HG02840 (cell line): ENCODE results near the gene LRRC4B.
"Not testable (repeated sequence)": the region's sequence is repeated elsewhere in the genome, so short reads cannot be mapped to it uniquely, and the experiment has no call there.

ENCODE experiments used
- ATAC-seq: cut with Tn5 transposase; IDR thresholded peaks from one replicate; pipeline ENCODE4 v1.9.1; 2021; ENCODE audit warnings: mild to moderate bottlenecking, moderate library complexity, moderate number of reproducible peaks; ENCODE audit not compliant: unreplicated experiment, low FRiP score

The LRRC4B gene, protein sequence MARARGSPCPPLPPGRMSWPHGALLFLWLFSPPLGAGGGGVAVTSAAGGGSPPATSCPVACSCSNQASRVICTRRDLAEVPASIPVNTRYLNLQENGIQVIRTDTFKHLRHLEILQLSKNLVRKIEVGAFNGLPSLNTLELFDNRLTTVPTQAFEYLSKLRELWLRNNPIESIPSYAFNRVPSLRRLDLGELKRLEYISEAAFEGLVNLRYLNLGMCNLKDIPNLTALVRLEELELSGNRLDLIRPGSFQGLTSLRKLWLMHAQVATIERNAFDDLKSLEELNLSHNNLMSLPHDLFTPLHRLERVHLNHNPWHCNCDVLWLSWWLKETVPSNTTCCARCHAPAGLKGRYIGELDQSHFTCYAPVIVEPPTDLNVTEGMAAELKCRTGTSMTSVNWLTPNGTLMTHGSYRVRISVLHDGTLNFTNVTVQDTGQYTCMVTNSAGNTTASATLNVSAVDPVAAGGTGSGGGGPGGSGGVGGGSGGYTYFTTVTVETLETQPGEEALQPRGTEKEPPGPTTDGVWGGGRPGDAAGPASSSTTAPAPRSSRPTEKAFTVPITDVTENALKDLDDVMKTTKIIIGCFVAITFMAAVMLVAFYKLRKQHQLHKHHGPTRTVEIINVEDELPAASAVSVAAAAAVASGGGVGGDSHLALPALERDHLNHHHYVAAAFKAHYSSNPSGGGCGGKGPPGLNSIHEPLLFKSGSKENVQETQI

DNA sequence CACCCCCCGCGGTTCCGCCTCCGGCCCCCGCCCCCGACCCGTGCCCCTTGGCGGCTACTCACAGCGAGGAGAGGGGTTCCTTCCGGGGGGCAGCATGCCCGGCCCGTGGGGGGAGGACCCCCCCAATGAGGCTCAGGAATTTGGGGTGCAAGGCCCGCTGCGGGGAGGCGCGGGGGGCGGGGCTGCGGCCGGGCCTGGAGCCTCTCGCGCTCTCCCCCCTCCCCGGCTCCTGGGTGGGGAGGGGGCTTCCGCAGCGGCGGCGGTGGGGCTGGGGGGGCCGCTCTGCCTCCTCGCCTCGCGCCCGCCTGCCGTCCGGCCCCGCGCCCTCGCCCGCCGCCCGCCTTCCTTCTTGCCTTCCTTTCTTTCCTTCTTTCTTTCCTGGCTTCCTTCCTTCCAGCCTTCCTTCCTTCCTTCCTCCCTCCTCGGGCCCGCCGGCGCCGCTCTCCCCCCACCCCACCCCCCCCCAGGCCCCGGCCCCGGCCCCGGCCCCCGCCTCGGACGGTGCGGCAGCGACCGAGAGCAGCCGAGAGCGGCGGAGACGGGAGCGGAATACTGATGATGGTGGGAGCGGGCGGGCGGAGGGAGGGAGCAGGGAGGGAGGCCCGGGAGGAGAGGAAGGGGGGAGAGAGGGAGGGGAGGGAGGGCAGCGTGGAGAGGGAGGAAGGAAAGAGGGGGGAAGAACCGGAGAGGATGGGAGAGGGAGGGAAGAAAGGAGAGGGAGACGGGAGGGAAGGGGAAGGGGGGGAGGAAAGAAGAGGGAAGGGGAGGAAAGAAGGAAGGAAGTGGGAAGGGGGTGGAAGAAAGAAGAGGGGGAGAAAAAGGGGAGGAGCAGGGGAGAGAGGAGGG is at the start of gene LRRC4B:
TSS of gene LRRC4B (minus strand) at position 554 of the 846 bp plus-strand sequence. CDS start 19,597 bp downstream, outside the sequence.
- ATAC-seq, result no peak

DNA sequence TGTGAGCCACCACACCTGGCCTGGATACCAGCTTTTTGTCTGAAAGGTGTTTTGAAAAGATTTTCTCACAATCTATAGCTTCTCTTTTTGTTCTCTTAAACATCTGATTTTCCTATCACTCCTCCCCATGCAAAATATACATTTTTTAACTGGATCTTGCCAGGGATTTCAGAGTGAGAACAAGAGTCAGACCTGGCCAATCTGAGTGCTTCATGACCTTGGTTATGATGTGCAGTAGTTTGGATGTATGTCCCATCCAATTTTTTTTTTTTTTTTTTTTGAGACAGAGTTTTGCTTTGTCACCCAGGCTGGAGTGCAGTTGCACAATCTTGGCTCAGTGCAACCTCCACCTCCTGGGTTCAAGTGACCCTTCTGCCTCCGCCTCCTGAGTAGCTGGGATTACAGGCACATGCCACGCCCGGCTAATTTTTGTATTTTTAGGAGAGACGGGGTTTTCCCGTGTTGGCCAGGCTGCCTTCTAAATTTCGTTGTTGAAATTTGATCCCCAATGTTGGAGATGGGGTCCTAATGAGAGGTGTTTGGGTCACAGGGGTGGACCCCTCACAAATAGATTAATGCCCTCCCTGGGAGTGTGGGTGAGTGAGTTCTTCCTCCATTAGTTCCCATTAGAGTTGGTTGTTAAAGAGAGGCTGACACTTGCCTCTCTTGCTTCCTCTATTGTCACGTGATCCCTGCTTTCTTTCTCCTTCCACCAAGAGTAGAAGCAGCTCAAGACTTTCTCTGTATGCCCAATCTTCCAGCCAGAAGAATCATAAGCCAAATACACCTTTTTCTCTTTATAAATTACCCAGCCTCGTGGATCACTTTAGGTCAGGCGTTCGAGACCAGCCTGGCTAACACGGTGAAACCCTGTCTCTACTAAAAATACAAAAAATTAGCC is 44.5 kb upstream of the LRRC4B start:
- ATAC-seq, result not testable (repeated sequence)

DNA sequence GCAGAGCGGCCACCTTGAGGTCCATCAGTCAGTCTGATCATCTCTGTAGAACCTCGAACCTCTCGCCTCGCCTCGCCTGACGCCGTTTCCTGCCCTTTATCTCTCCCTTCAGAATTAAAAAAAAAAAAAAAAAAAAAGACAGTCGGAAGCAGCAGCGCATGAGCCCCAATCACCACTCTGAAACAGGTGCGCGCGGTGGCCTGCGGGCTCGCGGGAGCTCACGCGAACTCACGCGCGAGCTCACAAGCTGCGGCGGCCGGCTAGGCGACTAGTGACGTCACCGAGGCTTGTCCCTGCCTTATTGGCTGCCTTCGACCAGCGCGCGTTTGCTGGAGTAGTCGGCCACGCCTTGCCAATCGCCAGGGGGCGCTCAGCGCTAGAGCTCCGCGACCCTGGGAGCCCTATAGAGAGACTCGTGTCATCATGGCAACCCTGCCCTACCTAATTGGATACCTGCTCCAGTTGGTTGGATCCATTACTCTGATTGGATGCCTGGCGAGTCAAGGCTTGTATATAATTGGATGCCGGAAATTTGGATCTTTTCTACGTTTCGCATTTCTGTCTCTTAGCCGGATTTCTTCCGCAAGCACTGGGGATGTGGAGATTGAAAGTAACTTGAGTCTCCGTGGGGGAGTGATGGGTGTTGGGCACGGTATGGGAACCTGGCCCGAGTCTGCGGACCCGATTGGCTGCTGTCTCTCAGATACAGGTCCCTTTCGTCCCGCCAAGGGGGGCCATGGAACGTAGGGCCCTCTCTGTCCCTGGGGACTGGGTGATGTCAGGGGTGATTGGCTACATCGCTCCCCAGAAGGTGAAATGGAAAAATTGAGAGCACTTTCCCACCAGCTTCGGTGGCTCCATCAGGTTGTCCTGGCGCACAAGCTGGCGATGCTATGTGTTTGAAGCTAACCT is 39.9 kb upstream of the LRRC4B start:
- no peak for ATAC-seq

DNA sequence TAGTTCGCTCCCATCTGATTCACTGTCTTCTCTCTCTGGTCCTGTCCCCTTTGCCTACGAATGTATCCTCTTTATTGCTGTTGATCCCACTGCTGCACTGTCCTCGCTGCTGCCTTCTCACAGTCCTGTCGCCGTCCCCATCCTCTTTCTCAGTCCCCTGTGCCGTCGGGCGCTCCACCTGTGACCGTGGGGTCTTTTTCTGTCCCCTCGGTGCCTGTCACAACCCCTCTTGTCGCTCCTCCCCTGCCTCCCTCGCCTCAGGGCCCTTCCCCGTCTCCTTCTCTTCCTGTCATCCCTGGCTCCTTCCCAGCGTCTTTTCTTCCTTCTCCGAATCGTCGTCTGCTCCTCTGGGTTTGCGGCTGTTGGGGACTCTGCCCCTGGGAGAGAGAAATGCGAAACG is 39.2 kb upstream of the LRRC4B start:
- ATAC-seq, result no peak

DNA sequence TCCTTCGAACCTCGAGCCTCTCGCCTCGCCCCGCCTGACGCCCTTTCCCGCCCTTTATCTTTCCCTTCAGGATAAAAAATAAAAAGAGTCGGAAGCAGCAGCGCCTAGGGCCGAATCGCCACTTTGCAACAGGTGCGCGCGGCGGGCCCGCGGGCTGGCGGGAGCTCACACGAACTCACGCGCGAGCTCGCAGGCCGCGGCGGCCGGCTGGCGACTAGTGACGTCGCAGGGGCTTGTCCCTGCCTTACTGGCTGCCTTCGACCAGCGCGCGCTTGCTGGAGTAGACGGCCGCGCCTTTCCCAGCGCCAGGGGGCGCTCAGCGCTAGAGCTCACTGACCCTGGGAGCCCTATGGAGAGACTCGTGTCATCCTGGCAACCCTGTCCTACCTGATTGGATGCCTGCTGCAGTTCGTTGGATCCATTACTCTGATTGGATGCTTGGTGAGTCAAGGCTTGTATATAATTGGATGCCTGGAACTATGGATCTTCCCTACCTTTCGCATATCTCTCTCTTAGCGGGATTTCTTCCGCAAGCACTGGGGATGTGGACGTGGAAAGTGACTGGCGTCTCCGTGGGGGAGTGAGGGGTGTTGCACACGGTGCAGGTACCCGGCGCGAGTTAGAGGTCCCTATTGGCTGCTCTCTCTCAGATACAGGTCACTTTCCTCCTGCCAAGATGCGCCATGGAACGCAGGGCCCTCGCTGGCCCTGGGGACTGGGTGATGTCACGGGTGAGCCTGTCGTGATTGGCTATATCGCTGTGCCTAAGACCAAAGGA is 38.0 kb upstream of the LRRC4B start:
- ATAC-seq, result not testable (repeated sequence)

DNA sequence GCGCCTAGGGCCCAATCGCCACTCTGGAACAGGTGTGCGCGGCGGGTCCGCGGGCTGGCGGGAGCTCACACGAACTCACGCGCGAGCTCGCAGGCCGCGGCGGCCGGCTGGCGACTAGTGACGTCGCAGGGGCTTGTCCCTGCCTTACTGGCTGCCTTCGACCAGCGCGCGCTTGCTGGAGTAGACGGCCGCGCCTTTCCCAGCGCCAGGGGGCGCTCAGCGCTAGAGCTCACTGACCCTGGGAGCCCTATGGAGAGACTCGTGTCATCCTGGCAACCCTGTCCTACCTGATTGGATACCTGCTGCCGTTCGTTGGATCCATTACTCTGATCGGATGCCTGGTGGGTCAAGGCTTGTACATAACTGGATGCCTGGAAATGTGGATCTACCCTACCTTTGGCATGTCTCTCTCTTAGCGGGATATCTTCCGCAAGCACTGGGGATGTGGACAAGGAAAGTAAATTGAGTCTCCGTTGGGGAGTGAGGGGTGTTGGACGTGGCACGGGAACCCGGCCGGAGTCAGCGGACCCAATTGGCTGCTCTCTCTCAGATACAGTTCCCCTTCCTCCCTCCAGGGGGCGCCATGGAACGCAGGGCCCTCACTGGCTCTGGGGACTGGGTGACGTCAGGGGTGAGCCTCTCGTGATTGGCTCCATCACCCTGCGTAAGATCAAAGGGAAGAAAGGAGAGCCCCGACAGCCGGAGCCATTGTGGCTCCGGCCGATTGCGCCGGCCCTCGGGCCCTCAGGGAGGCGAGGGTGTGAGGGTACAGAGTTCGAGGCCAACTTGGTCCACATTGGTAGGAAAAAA is 36.2 kb upstream of the LRRC4B start:
- ATAC-seq, result not testable (repeated sequence)

DNA sequence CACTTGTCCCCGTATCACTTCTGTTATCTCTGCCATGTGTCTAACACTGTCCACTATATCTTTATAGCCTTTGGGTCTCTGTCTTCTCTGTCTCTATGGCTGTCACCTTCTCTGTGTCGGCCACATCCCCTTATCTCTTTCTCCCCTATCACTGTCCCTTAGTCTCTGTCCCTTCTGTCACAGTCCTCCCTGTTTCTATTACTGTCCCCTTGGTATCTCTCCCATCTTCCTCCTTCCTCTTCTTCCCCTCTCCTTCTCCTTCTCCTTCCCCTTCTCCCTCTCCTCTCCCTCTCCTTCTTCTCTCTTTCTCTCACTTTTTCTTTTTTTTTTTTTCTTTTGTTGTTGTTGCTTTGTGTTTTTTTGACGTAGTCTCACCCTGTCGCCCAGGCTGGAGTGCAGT is 34.7 kb upstream of the LRRC4B start:
- ATAC-seq, result no peak

DNA sequence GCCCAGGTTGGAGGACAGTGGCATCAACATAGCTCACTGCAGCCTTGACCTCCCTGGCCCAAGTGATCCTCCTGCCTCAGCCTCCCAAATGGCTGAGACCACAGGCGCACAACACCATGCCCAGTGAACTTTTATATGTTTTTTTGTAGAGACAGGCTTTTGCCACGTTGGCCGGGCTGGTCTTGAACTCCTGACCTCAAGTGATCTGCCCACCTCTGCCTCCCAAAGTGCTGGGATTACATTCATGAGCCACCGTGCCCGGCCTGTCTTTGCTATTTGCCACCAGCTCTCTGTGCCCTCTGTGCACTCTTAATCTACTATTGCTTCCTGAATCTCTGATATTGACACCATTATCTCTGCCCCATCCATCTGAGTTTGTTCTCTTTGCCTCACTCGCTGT is 34.3 kb upstream of the LRRC4B start:
- ATAC-seq, result no peak

DNA sequence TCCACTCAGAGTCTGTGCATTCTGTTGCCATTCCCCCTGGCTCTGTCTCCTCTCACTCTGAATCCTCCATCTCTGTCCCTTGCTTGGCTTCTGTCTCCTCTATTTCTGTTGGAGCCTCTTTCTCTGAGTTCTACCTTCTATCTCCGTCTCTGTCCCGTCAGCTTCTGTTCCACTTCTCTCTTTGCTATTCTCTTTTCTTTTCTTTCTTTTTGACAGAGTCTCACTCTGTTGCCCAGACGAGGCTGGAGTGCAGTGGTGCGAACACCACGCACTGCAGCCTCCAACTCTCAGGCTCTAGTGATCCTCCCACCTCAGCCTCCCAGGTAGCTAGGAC is 33.8 kb upstream of the LRRC4B start:
- ATAC-seq, result no peak

DNA sequence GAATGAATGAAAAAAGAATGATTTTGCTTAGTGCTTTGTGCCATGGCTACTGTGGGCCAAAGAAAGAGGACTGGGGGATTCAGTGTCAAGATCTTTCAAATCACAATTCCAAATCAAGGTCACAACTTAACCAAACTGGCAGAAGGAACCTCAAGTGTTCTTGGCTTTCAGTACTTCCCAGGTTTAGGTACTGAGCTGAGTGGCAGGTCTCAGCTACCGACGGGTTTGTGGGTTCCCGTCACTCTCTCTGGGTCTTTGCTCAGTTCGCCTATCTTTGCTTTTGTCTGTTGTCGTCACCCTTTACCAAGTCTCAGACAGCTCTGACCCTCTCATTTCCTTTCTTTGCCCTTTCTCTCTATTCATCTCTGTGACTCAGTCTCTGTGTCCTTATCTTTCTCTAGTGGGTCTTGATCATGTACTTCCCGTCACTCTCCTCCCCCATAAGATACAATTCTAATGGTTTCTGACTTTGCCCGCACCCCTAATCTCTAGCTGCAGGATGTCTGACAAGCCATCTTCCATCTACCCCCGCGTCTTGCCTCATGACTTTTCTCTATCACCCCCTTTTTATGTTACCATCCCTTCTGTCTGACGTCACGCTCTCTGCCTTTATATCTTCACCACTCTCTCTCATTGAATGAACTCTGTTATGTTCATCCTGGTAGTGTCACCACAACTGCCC is 33.3 kb upstream of the LRRC4B start:
- no peak for ATAC-seq

DNA sequence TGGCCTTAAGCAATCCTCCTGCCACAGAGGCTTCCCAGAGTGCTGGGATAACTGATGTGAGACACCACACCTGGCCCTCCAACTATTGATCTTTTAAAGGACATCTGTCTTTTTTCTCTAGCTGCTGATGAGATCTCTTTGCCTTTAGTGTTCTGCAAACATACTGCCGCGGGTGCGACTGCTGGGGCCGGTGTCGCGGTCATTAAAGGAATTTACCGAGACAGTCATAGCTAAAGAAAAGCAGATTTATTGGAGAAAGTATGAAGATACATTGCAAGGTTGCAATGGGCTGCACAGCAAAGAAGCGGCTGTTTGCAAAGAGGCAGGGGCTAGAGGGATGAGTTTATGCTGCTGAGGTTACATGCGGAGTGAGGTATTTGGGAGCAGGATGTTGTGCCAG is 31.2 kb upstream of the LRRC4B start:
- ATAC-seq, result no peak

DNA sequence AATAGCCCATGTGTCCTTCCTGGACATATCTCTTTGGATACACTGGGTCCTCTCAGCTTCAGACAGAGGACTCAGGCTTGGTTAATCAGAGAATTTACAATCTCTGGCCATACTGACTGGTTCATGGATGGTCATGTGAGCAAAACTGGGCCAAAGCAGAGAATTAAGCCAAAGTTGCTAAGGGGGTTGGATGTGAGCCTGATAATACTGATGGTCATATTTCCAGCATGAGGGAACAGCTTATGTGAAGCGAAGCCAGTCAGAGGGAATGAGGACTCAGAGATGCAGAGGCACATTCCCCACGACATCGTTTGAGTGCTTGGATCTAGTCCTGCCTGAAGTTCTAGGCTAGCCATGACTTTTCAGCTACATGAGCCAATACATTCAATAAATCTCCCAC is 22.0 kb upstream of the LRRC4B start:
- no peak for ATAC-seq

DNA sequence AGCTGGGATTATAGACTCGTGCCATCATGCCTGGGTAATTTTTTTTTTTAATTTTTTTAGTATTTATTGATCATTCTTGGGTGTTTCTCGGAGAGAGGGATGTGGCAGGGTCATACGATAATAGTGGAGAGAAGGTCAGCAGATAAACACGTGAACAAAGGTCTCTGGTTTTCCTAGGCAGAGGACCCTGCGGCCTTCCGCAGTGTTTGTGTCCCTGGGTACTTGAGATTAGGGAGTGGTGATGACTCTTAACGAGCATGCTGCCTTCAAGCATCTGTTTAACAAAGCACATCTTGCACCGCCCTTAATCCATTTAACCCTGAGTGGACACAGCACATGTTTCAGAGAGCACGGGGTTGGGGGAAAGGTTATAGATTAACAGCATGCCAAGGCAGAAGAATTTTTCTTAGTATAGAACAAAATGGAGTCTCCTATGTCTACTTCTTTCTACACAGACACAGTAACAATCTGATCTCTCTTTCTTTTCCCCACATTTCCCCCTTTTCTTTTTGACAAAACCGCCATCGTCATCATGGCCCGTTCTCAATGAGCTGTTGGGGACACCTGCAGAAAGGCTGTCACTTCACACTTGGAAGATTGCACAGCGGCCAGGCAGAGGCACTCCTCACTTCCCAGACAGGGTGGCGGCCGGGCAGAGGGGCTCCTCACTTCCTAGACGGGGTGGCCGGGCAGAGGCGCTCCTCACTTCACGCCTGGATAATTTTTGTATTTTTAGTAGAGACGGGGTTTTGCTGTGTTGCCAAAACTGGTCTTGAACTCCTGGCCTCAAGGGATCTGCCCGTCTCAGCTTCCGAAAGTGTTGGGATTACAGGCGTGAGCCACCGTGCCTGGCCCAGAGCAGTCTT is 13.8 kb upstream of the LRRC4B start:
- ATAC-seq, result not testable (repeated sequence)

DNA sequence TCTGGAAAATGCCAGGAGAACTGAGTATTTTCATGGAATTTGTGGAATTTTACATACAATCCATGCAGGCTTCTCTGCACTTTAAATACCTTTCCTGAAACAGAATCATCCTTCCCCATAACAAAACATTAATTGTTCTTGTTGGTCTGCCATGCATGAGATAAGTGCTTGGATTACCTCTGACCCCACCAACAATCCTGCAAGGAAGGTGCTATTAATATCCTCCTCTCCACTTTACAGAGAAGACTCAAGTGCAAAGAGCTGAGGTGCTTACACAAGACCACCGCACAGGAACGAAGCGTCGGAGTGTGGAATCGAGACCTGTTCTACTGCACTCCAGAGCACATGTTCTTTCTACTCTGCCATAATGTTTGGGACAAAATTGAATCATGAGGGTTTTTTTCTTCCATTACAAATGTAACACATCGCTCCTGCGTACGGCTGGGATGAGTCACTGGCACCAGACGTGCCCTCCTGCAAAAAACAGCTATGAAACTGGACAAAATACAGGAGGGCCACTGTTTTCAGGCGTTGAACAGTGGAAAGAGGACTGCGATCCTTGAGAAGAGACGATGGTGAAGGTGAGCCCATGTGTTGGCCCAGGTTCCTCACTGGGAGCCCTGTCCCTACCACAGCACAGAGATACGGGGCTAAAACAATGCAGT is 12.9 kb upstream of the LRRC4B start:
- no peak for ATAC-seq

DNA sequence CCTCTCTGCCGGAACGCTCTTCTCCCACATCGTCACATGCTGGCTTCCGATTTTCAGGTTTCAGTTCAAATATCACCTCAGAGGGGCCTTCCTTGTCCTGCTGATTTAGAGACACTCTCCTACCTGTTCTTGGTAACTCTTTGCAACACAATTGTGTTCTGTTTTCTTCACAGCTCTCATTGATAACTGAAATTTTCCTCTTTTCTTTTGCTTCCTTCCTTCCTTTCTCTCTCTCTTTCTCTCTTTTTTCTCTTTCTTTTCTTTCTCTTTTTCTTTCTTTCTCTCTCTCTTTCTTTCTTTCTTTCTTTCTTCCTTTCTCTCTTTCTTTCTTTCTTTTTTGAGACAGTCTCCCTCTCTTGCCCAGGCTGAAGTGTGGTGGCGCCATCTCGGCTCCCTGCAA is 12.0 kb upstream of the LRRC4B start:
- no peak for ATAC-seq
